Ascending aorta (tissue), 2 donors: ENCODE data around the gene ZNF57. TPM values are rescaled to one million over a fixed set of nuclear protein-coding genes. Genes with fewer than 3 reads are reported as not detected.

Experiments used
- DNase-seq, 2 donors: peaks; one replicate each; pipeline ENCODE4 v3.0.0-alpha.2; 2019; ENCODE audit warnings: low spot score in 2 of 2
- H3K27ac ChIP-seq, 2 donors: fragments of 200-600 bp; sonication (generic); one replicate each; pipeline ENCODE4 v1.5.1; 2016 to 2017; ENCODE audit warnings: mild to moderate bottlenecking in 1 of 2
- H3K27me3 ChIP-seq: fragments of 200-600 bp; sonication (generic); one replicate; pipeline ENCODE4 v1.5.1; 2017
- H3K36me3 ChIP-seq, 2 donors: fragments of 200-600 bp; sonication (generic); one replicate each; pipeline ENCODE4 v1.5.1; 2016
- H3K4me1 ChIP-seq, 2 donors: fragments of 200-600 bp; sonication (generic); one replicate each; pipeline ENCODE4 v1.5.1; 2016 to 2017; ENCODE audit warnings: mild to moderate bottlenecking in 1 of 2
- H3K4me3 ChIP-seq, 2 donors: fragments of 200-600 bp; sonication (generic); one replicate each; pipeline ENCODE4 v1.5.1; 2016 to 2017; ENCODE audit warnings: mild to moderate bottlenecking in 1 of 2
- H3K9me3 ChIP-seq, 2 donors: fragments of 200-600 bp; sonication (generic); one replicate each; pipeline ENCODE4 v1.5.1; 2016
- CTCF ChIP-seq, 3 experiments: fragments of 200-600 bp in 2 of 3; fragments of 450-650 bp in 1 of 3; sonication (generic) in 2 of 3; IDR thresholded peaks; one replicate each; pipeline ENCODE4 v1.5.1; 2016 to 2019; ENCODE audit warnings: antibody characterized with exemption in 3 of 3, mild to moderate bottlenecking in 1 of 3, moderate library complexity in 1 of 3
- intact Hi-C: fragments of 100-400 bp; cut with DNase I; formaldehyde crosslinking; loops from one replicate; pipeline ENCODE4 v1.15.1; 2023
- total RNA-seq: library from RNA; depleted of rRNA; stranded (reverse); fragments of >200 nt; gene quantifications from one replicate; pipeline ENCODE4 v1.1.0, GENCODE V29; 2016

Gene ZNF57
- total RNA-seq, 1 donor from 2014 or later: 9.8 TPM

- intact Hi-C loops: loop anchor here (5.0 kb wide), 1 partner anchor 142 kb away; no protein-coding TSS in a partner anchor
- no peaks in the 10 kb centered on the region for H3K27me3 ChIP-seq
- H3K4me3 ChIP-seq: no peak overlapping the region
- H3K27ac ChIP-seq: no peak overlapping the region
- no peak for DNase-seq
- peaks cover 0 to 4% of the 10 kb centered on the region in 2 donors for H3K4me1 ChIP-seq
- no peaks in the 10 kb centered on the region for H3K36me3 ChIP-seq
- H3K9me3 ChIP-seq: no peaks in the 10 kb centered on the region
- no peak for TF ChIP-seq CTCF (IDR thresholded peaks at IDR 0.05)
Observed at GRCh38 chr19:2964874-2965273, 64.1 kb downstream of the ZNF57 start.

- H3K27me3 ChIP-seq: no peaks in the 10 kb centered on the region
- peaks cover 0 to 8% of the 10 kb centered on the region in 2 donors for H3K4me1 ChIP-seq
- H3K36me3 ChIP-seq: no peaks in the 10 kb centered on the region
- H3K27ac ChIP-seq: no peak overlapping the region
- intact Hi-C loops: no loop called here
- no peaks in the 10 kb centered on the region for H3K9me3 ChIP-seq
- no peak overlapping the region for H3K4me3 ChIP-seq
- no peak for DNase-seq
- TF ChIP-seq CTCF (IDR thresholded peaks at IDR 0.05): no peak
Observed at GRCh38 chr19:2967972-2968371, 67.2 kb downstream of the ZNF57 start.

Other genes starting within 250 kb of the ZNF57 start
- gene GNG7, start 198.2 kb upstream of the ZNF57 start, total RNA-seq: 0.96 TPM
- gene DIRAS1, start 179.6 kb upstream of the ZNF57 start, total RNA-seq: not detected
- 72.7 TPM for gene SLC39A3, start 160.9 kb upstream of the ZNF57 start, total RNA-seq
- gene SGTA, start 117.7 kb upstream of the ZNF57 start, total RNA-seq: 29.8 TPM
- gene THOP1, start 115.4 kb upstream of the ZNF57 start, total RNA-seq: 67.3 TPM
- gene ZNF554, start 81.1 kb upstream of the ZNF57 start, total RNA-seq: 1.1 TPM
- 6.8 TPM for gene ZNF555, start 59.5 kb upstream of the ZNF57 start, total RNA-seq
- gene ZNF556, start 33.6 kb upstream of the ZNF57 start, total RNA-seq: not detected
- 3.0 TPM for gene ZNF77, start 44.0 kb downstream of the ZNF57 start, total RNA-seq
- gene TLE6, start 76.6 kb downstream of the ZNF57 start, total RNA-seq: not detected
- 86.3 TPM for gene TLE2, start 128.4 kb downstream of the ZNF57 start, total RNA-seq
- gene TLE5, start 161.6 kb downstream of the ZNF57 start, total RNA-seq: 559 TPM
- gene GNA11, start 193.4 kb downstream of the ZNF57 start, total RNA-seq: 178 TPM
- 7.1 TPM for gene GNA15, start 235.1 kb downstream of the ZNF57 start, total RNA-seq